ENCODE results near the gene ECSIT.

GRCh38 chr19:11541238-11541637, 12.3 kb upstream of the ECSIT start:
- TF ChIP-seq TAF1 (IDR thresholded peaks at IDR 0.05; ENCODE audit: borderline replicate concordance, insufficient read depth, low read length) (no peak), POLR2AphosphoS5 (IDR thresholded peaks at IDR 0.05; ENCODE audit: low read depth, low read length) (no peak)

Measured in PFSK-1 (cell line).